ENCODE data around the gene TMEM134. TPM values are rescaled to one million over a fixed set of nuclear protein-coding genes. Genes with fewer than 3 reads are reported as not detected.
"Not testable (repeated sequence)": the region's sequence is repeated elsewhere in the genome, so short reads cannot be mapped to it uniquely, and the experiment has no call there.

TMEM134 gene
- total RNA-seq, 4 donors from 2014 or later: 69.0 to 138 (median 95.8) TPM

DNA sequence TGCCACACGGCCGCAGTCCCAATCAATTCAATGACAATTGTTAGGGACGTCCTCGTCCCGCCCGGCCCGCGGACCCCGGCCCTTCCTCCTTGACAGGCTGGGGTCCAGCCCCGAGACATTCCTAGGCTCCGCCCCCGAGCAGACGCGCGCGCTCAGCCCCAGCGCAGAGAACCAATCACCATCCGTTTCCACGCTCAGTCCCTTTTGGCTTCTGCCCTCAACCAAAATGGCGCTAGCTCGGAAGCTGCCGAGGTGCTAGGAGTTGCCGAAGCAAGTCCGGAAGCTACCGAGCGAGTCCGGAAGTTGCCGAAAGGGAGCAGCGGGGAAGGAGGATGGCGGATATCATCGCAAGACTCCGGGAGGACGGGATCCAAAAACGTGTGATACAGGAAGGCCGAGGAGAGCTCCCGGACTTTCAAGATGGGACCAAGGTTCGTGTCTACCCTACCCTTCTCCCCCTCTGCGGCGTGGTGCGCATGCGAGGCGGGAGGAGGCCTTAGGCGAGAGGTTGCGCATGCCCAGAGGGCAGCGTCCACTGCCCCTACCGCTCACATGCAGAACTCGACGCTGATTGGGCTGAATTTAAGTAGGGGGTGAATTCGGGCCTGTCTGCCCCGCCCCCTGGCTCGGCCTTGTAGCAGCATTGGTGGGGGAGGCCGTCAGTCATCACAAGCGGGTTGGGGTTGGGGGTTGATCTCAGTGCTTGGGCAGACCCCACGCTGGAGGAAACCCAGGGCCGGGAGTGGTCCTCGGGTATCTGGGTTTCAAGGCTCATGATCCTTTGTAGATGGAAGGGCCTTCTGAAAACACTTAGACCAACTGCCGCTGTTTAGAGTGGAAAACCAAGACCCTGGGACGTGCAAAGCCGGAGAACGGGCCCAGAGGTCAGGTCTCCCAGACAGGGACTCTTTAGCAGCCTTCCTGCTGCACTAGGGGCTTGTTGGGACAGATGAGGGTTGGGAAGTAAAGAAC lies 14.1 kb upstream of the TMEM134 start, which contains the start of gene AIP:
TSS of gene AIP (plus strand) at position 200 of the 972 bp plus-strand sequence. CDS start at position 333, 133 bp downstream.
- Histone ChIP-seq H3K4me1 (peaks cover 16 to 21% of the 10 kb centered on the region in 2 donors), H3K4me3 (replicated peaks in 1 of 3) (peak within 1 kb of the TSS in 2 of 3 donors; percentile 42 to 76), H3K27ac (peak within 1 kb of the TSS; percentile 76 to 90 (median 88)), H3K27me3 (no peaks in the 10 kb centered on the region), H3K36me3 (peaks cover 0 to 10% of the 10 kb centered on the region in 2 donors), H3K9me3 (no peaks in the 10 kb centered on the region)
- TF ChIP-seq, protein P1, sequence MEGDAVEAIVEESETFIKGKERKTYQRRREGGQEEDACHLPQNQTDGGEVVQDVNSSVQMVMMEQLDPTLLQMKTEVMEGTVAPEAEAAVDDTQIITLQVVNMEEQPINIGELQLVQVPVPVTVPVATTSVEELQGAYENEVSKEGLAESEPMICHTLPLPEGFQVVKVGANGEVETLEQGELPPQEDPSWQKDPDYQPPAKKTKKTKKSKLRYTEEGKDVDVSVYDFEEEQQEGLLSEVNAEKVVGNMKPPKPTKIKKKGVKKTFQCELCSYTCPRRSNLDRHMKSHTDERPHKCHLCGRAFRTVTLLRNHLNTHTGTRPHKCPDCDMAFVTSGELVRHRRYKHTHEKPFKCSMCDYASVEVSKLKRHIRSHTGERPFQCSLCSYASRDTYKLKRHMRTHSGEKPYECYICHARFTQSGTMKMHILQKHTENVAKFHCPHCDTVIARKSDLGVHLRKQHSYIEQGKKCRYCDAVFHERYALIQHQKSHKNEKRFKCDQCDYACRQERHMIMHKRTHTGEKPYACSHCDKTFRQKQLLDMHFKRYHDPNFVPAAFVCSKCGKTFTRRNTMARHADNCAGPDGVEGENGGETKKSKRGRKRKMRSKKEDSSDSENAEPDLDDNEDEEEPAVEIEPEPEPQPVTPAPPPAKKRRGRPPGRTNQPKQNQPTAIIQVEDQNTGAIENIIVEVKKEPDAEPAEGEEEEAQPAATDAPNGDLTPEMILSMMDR (IDR thresholded peaks at IDR 0.05): peak in 2 of 6 experiments; percentile 18 to 34
- TF ChIP-seq POLR2A (IDR thresholded peaks at IDR 0.05): peak in 1 of 2 donors; percentile 70
- WGBS, 2 donors: 6 to 12% methylated on average over 39 to 60 of the region's 60 CpGs
- intact Hi-C loops (cut with DNase I): no loop called here
- DNase-seq: peak; percentile 97 to 98

DNA sequence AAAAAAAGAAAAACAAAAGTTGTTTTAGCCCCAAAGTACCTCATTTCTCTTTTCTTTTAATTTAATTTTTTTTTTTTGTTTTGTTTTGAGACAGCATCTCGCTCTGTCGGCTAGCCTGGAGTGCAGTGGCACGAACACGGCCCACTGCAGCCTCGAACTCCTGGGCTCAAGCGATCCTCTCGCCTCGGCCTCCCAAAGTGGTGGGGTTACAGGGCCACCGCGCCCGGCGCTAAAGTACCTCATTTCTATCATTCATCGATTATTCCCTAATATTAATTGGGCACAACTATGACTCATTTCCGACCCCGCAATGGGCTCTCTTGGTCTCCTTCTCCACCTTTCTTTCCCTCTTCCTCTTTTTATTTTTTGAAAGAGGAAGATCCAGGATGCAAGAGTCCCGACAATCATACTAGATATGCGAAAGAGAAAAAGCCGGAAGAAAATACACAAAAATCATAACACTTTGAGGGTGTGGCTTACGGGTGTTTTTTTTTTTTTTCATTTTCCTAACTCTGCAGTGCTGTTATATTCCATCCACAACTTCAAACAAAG lies 13.3 kb upstream of the TMEM134 start:
- DNase-seq: no peak
- TF ChIP-seq POLR2A (IDR thresholded peaks at IDR 0.05): no peak
- TF ChIP-seq, protein P1 (IDR thresholded peaks at IDR 0.05): no peak

DNA sequence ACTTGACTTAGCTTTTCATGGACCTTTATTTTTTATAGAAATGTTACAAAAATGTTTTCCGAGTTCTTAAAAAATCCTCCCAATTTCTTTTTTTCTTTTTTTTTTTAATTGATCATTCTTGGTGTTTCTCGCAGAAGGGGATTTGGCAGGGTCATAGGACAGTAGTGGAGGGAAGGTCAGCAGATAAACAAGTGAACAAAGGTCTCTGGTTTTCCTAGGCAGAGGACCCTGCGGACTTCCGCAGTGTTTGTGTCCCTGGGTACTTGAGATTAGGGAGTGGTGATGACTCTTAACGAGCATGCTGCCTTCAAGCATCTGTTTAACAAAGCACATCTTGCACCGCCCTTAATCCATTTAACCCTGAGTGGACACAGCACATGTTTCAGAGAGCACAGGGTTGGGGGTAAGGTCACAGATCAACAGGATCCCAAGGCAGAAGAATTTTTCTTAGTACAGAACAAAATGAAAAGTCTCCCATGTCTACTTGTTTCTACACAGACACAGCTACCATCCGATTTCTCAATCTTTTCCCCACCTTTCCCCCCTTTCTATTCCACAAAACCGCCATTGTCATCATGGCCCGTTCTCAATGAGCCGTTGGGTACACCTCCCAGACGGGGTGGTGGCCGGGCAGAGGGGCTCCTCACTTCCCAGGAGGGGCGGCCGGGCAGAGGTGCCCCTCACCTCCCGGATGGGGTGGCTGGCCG lies 8.4 kb upstream of the TMEM134 start:
- intact Hi-C loops (cut with DNase I); H3K27me3 ChIP-seq; DNase-seq; H3K4me3 ChIP-seq (replicated peaks in 1 of 3); H3K4me1 ChIP-seq; H3K36me3 ChIP-seq; H3K9me3 ChIP-seq: not testable (repeated sequence)
- peak overlapping the region in 1 of 3 donors; percentile 49 for H3K27ac ChIP-seq
- 66 to 67% methylated on average over 15 of the region's 16 CpGs for WGBS, 2 donors

More for the DNA sequence above, 13.3 kb upstream of the TMEM134 start:
- Histone ChIP-seq H3K4me3 (replicated peaks in 1 of 3) (peak overlapping the region in 2 of 3 donors; percentile 42 to 76), H3K27ac (peak overlapping the region; percentile 76 to 90 (median 88)), H3K9me3 (no peaks in the 10 kb centered on the region), H3K4me1 (peaks cover 16 to 24% of the 10 kb centered on the region in 2 donors), H3K36me3 (peaks cover 0 to 2% of the 10 kb centered on the region in 2 donors), H3K27me3 (no peaks in the 10 kb centered on the region)
- intact Hi-C loops (cut with DNase I): no loop called here
- WGBS, 2 donors: 49 to 53% methylated on average over 19 of the region's 19 CpGs

DNA sequence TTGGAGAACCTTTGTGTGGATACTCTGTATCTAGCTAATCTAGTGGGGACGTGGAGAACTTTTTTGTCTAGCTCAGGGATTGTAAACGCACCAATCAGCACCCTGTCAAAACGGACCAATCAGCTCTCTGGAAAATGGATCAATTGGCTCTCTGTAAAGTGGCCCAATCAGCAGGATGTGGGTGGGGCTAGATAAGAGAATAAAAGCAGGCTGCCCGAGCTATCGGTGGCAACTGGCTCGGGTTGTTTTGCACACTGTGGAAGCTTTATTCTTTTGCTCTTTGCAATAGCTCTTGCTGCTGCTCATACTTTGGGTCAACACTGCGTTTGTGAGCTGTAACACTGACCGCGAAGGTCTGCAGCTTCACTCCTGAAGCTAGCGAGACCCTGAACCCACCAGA lies 7.6 kb upstream of the TMEM134 start:
- DNase-seq; H3K9me3 ChIP-seq; H3K27me3 ChIP-seq; H3K4me3 ChIP-seq (replicated peaks in 1 of 3); intact Hi-C loops (cut with DNase I); H3K36me3 ChIP-seq; H3K4me1 ChIP-seq; H3K27ac ChIP-seq: not testable (repeated sequence)
- WGBS, 2 donors: 87 to 91% methylated on average over 10 of the region's 10 CpGs

DNA sequence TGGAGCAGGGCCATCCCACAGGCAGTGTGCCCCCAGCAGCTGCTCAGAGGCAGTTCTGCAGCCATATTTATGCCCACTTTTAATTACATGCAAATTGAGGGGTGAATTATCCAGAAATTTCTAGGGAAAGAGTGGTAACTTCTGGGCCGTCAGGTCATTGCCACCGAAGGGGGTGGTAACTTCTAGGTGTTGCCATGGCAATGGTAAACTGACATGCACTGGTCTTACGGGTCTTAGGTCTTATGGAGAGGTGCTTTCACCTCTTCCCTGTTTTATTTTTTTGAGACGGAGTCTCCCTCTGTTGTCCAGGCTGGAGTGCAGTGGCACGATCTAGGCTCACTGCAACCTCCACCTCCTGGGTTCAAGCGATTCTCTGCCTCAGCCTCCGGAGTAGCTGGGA lies 3.8 kb upstream of the TMEM134 start:
- 80% methylated on average over 7 of the region's 7 CpGs for WGBS, 2 donors
- Histone ChIP-seq H3K9me3 (no peaks in the 10 kb centered on the region), H3K4me3 (replicated peaks in 1 of 3) (no peak overlapping the region), H3K27me3 (no peaks in the 10 kb centered on the region), H3K36me3 (no peaks in the 10 kb centered on the region), H3K27ac (no peak overlapping the region), H3K4me1 (peaks cover 12 to 15% of the 10 kb centered on the region in 2 donors)
- TF ChIP-seq, protein P1 (IDR thresholded peaks at IDR 0.05): no peak
- no peak for TF ChIP-seq POLR2A (IDR thresholded peaks at IDR 0.05)
- DNase-seq: no peak
- intact Hi-C loops (cut with DNase I): no loop called here

Measured in thyroid gland (tissue), 4 donors.